Measurements from ENCODE around the gene RXYLT1.

RXYLT1 gene

GRCh38 chr12:63843721-63844390 is 64.1 kb downstream of the RXYLT1 start:
- DNase-seq (ENCODE audit: low spot score) = peak; percentile 96

GRCh38 chr12:63844391-63845341 is 65.0 kb downstream of the RXYLT1 start, which contains the start of gene SRGAP1:
Gene SRGAP1, plus strand, starts transcription at chr12:63844700. Its CDS starts 117 bp downstream, at chr12:63844817.
- peak; percentile 57 for DNase-seq (ENCODE audit: low spot score)

- peak; percentile 51 for DNase-seq (ENCODE audit: low spot score)
These were observed 66.0 kb downstream of the RXYLT1 start for GRCh38 chr12:63845726-63846125.

- DNase-seq (ENCODE audit: low spot score) = peak; percentile 17
These were observed 66.7 kb downstream of the RXYLT1 start for GRCh38 chr12:63846238-63846967.

- DNase-seq (ENCODE audit: low spot score) = no peak
These were observed 68.7 kb downstream of the RXYLT1 start for GRCh38 chr12:63848450-63848849.

- no peak for DNase-seq (ENCODE audit: low spot score)
These were observed 69.5 kb downstream of the RXYLT1 start for GRCh38 chr12:63849106-63849620.

- DNase-seq (ENCODE audit: low spot score) = no peak
These were observed 69.9 kb downstream of the RXYLT1 start for GRCh38 chr12:63849641-63850040.

- no peak for DNase-seq (ENCODE audit: low spot score)
These were observed 74.3 kb downstream of the RXYLT1 start for GRCh38 chr12:63853978-63854377.

GRCh38 chr12:63855299-63855698 is 75.6 kb downstream of the RXYLT1 start:
- no peak for DNase-seq (ENCODE audit: low spot score)

GRCh38 chr12:63857771-63858670 is 78.3 kb downstream of the RXYLT1 start:
- DNase-seq (ENCODE audit: low spot score) = peak; percentile 32
